GM13976 (cell line): ENCODE data around the gene ARRDC5.
"Not testable (repeated sequence)": the region's sequence is repeated elsewhere in the genome, so short reads cannot be mapped to it uniquely, and the experiment has no call there.

Source experiments
- DNase-seq: peaks from one replicate; pipeline ENCODE4 v3.0.0; 2012; ENCODE audit warnings: low spot score
- in situ Hi-C: fragments of 300-500 bp; cut with MboI; formaldehyde crosslinking; loops from one replicate; pipeline ENCODE4 v1.12.0; 2022; ENCODE audit warnings: low sequenced_read_pairs, mixed read lengths, inconsistent platforms; ENCODE audit not compliant: unreplicated experiment
- TF ChIP-seq, protein P1 (sequence below): IDR thresholded peaks from 2 replicates; pipeline ENCODE4 v1.5.1; 2012; ENCODE audit warnings: borderline replicate concordance, mild to moderate bottlenecking; ENCODE audit not compliant: insufficient read depth; ENCODE audit errors: extremely low read depth, missing control alignments, control extremely low read depth

ARRDC5 gene

DNA sequence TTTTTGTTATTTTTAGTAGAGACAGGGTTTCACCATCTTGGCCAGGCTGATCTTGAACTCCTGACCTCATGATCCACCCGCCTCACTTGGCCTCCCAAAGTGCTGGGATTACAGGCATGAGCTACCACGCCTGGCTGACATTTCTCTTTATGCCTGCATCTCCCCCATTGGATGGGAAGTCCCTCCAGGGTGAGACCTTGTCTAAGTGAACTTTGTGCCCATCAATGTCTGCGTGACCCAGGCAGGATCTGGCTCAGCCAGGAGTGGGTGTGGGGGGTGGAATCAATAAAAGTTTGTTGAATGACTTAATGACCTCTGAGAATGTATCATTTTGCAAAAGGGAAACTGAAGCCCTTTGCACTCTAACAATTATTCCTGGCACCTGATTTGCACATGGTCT, 1.8 kb upstream of the ARRDC5 start:
- DNase-seq = no peak
- TF ChIP-seq, protein P1, sequence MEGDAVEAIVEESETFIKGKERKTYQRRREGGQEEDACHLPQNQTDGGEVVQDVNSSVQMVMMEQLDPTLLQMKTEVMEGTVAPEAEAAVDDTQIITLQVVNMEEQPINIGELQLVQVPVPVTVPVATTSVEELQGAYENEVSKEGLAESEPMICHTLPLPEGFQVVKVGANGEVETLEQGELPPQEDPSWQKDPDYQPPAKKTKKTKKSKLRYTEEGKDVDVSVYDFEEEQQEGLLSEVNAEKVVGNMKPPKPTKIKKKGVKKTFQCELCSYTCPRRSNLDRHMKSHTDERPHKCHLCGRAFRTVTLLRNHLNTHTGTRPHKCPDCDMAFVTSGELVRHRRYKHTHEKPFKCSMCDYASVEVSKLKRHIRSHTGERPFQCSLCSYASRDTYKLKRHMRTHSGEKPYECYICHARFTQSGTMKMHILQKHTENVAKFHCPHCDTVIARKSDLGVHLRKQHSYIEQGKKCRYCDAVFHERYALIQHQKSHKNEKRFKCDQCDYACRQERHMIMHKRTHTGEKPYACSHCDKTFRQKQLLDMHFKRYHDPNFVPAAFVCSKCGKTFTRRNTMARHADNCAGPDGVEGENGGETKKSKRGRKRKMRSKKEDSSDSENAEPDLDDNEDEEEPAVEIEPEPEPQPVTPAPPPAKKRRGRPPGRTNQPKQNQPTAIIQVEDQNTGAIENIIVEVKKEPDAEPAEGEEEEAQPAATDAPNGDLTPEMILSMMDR = no peak
- in situ Hi-C loops = no loop called here

DNA sequence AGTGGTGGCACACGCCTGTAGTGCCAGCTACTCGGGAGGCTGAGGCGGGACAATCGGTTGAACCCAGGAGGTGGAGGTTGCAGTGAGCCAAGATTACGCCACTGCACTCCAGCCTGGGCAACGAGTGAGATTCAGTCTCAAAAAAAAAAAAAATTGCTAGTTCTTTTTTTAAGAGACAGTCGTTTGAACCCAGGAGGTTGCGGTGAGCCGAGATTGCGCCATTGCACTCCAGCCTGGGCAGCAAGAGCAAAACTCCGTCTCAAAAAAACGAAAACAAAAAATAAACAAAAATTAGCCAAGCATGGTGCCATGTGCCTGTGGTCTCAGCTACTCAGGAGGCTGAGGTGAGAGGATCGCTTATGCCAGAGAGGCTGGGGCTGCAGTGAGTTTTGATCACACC, 1.8 kb downstream of the ARRDC5 start:
- DNase-seq, in situ Hi-C loops: not testable (repeated sequence)

DNA sequence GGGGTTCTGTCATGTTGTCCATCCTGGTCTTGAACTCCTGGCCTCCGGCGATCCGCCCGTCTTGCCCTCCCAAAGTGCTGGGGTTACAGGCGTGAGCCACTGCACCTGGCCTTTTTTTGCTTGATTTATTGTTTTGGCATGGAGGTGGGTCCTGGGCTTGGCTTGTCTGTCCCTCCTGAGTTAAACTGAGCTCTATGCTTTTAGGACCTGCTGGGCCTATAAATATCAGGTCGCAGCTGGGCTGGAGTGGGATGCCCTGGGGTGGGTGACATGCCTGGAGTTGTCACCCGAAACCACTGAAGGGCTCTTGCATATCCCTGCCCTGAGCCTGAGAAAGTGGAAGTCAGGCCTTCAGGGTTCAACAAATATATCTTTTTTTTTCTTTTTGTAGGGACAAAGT, 5.5 kb downstream of the ARRDC5 start:
- TF ChIP-seq, protein P1 = no peak
- in situ Hi-C loops = no loop called here
- DNase-seq = no peak

DNA sequence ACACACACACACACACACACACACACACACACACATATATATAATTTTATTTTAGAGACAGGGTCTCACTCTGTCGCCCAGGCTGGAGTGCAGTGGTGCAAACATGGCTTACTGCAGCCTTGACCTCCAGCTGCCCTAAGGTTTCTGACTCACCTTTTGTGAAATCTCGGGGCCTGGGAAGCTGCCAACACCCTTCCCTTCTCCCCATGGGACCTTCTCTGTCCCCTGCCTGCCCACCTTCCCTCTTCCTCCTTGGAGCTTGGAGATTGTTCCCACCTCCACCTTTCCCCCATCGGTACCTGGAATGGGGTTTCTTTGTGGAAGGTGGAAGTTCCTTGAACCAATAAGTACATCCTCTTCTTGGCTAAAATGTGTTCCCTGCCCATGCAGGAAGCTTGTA, 6.3 kb downstream of the ARRDC5 start:
- DNase-seq = no peak
- in situ Hi-C loops = no loop called here
- TF ChIP-seq, protein P1 = no peak

DNA sequence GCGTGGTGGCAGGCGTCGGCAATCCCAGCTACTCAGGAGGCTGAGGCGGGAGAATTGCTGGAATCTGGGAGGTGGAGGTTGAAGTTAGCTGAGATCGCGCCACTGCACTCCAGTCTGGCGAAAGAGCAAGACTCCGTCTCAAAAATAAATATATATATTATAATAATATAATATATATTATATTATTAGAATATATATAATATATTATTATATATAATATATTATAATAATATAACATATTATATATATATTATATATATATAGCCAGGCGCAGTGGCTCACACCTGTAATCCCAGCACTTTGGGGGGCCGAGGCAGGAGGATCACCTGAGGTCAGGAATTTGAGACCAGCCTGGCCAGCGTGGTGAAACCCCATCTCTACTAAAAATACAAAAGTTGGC, 9.7 kb downstream of the ARRDC5 start:
- DNase-seq, in situ Hi-C loops: not testable (repeated sequence)

DNA sequence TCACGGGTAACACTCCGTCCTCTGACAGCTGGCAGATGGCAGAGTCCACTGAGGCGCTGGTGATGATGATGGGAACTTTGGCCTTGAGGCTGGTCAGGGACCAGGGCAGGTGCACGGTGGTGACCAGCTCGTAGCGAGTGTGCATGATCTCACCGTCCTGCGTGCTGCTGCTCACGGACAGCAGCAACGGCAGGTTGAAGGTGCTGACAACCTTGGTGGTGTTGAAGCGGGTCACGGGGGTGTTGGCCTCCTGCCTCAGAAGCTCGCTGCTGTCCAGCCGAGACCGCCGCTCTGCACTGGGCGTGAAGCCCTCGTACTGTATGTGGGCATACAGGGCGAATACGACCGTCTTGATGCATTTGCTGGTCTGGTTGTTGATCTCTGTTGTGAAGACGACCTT, 11.6 kb downstream of the ARRDC5 start:
- TF ChIP-seq, protein P1 = no peak
- DNase-seq = no peak
- in situ Hi-C loops = no loop called here

DNA sequence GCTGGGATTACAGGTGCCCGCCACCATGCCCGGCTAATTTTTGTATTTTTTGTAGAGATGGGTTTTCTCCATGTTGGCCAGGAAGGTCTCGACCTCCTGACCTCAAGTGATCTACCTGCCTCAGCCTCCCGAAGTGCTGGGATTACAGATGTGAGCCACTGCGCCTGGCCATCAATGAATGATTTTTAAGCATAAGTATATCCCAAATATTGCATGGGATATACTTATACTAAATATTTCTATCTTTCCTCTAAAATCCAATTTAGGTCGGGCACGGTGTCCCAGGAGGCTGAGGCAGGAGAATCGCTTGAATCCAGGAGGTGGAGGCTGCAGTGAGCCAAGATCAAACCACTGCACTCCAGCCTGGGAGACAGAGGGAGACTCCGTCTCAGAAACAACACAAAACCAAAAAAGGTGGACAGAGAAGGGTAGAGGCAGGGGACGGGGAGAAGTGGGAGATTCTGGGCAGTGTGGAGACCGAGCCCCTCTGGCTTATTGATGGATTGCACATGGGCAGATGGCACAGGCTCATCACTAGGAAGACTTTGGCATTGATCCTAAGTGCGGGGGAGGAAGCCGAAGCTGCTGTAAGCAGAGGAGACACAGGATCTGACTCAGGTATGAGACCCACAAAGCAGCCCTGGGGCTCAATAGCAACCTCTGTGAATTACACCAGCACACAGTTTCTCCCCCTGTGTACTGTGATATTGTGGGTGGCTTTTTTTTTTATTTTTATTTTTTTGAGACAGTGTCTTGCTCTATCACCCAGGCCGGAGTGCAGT, 13.5 kb downstream of the ARRDC5 start:
- no peak for DNase-seq
- in situ Hi-C loops = no loop called here
- TF ChIP-seq, protein P1 = no peak

DNA sequence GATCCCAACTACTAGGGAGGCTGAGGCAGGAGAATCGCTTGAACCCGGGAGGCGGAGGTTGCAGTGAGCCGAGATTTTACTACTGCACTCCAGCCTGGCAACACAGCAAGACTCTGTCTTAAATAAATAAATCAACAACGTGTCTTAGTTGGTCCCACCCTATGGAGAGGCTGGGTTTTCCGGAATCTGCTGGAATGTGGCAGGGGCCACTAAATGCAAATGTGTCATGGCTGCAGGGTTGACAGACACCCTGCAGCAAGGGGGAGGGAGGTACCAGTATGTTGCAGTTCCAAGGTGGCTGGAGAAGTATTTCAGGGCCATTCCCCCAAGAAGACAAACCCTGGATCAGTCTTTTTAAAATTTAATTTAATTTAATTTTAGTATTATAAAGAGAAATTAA, 14.9 kb downstream of the ARRDC5 start:
- in situ Hi-C loops, DNase-seq: not testable (repeated sequence)

DNA sequence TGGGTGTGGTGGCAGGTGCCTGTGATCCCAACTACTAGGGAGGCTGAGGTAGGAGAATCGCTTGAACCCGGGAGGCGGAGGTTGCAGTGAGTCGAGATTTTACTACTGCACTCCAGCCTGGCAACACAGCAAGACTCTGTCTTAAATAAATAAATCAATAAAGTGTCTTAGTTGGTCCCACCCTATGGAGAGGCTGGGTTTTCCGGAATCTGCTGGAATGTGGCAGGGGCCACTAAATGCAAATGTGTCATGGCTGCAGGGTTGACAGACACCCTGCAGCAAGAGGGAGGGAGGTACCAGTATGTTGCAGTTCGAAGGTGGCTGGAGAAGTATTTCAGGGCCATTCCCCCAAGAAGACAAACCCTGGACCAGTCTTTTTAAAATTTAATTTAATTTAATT, 17.7 kb downstream of the ARRDC5 start:
- in situ Hi-C loops, DNase-seq: not testable (repeated sequence)

DNA sequence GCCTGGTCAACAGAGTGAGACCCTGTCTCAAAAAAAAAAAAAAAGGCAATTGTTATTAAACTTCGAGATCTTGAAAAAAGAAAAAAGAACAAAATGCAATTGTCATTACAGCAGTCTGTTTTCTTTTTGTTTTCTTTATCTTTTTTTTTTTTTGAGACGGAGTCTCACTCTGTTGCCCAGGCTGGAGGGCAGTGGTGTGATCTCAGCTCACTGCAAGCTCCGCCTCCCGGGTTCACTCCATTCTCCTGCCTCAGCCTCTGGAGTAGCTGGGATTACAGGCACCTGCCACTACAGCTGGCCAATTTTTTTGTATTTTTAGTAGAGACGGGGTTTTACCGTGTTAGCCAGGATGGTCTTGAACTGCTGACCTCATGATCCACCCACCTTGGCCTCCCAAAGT, 19.8 kb downstream of the ARRDC5 start:
- in situ Hi-C loops, DNase-seq: not testable (repeated sequence)
